Uterus (tissue), 4 donors: ENCODE measurements around the gene TBC1D3B. TPM values are rescaled to one million over a fixed set of nuclear protein-coding genes. Genes with fewer than 3 reads are reported as not detected.

Experiments
- DNase-seq, 2 donors: peaks; one replicate each; pipeline ENCODE4 v3.0.0-alpha.2; 2019 to 2020
- H3K27ac ChIP-seq, 2 donors: fragments of 200-600 bp; sonication (generic); 1 replicate in 1 of 2; 2 replicates in 1 of 2; pipeline ENCODE4 v1.5.1; 2016 to 2018
- H3K27me3 ChIP-seq, 2 donors: fragments of 200-600 bp; sonication (generic); one replicate each; pipeline ENCODE4 v1.5.1; 2018 to 2019; ENCODE audit warnings: control low read depth in 1 of 2
- H3K36me3 ChIP-seq, 2 donors: fragments of 200-600 bp; sonication (generic); one replicate each; pipeline ENCODE4 v1.5.1; 2019; ENCODE audit warnings: control low read depth in 1 of 2
- H3K4me1 ChIP-seq, 2 donors: fragments of 200-600 bp; sonication (generic); one replicate each; pipeline ENCODE4 v1.5.1; 2018 to 2019; ENCODE audit warnings: control low read depth in 1 of 2
- H3K4me3 ChIP-seq, 2 donors: fragments of 200-600 bp; sonication (generic); 1 replicate in 1 of 2; 2 replicates in 1 of 2; pipeline ENCODE4 v1.5.1; 2018 to 2019; ENCODE audit warnings: mild to moderate bottlenecking in 1 of 2
- H3K9me3 ChIP-seq, 2 donors: fragments of 200-600 bp; sonication (generic); one replicate each; pipeline ENCODE4 v1.5.1; 2019; ENCODE audit warnings: control low read depth in 1 of 2
- POLR2A ChIP-seq, 2 donors: fragments of 450-650 bp; IDR thresholded peaks; one replicate each; pipeline ENCODE4 v1.6.1; 2016; ENCODE audit warnings: antibody characterized with exemption in 2 of 2, mild to moderate bottlenecking in 1 of 2, moderate library complexity in 1 of 2
- intact Hi-C: fragments of 100-400 bp; cut with DNase I; formaldehyde crosslinking; loops from one replicate; pipeline ENCODE4 v1.15.1; 2023; ENCODE audit warnings: low total_unique reads
- total RNA-seq, 4 donors: library from RNA; depleted of rRNA in 3 of 4; stranded (reverse); fragments of >200 nt in 3 of 4; gene quantifications; one replicate each; pipeline versions ENCODE4 v1.1.0 to v1.2.4, GENCODE V29; 2014 to 2023
- TF ChIP-seq, protein P1 (sequence below), 4 experiments: fragments of 200-600 bp in 2 of 4; fragments of 450-650 bp in 2 of 4; sonication (generic) in 2 of 4; IDR thresholded peaks; one replicate each; pipeline ENCODE4 v1.5.1; 2016 to 2019; ENCODE audit warnings: antibody characterized with exemption in 4 of 4, mild to moderate bottlenecking in 2 of 4, moderate library complexity in 1 of 4
- donor health status: DM: yes; HTN: yes; CAD: no.

Gene TBC1D3B
- total RNA-seq, 4 donors from 2014 or later: 10.9 TPM; not detected in 3

DNA sequence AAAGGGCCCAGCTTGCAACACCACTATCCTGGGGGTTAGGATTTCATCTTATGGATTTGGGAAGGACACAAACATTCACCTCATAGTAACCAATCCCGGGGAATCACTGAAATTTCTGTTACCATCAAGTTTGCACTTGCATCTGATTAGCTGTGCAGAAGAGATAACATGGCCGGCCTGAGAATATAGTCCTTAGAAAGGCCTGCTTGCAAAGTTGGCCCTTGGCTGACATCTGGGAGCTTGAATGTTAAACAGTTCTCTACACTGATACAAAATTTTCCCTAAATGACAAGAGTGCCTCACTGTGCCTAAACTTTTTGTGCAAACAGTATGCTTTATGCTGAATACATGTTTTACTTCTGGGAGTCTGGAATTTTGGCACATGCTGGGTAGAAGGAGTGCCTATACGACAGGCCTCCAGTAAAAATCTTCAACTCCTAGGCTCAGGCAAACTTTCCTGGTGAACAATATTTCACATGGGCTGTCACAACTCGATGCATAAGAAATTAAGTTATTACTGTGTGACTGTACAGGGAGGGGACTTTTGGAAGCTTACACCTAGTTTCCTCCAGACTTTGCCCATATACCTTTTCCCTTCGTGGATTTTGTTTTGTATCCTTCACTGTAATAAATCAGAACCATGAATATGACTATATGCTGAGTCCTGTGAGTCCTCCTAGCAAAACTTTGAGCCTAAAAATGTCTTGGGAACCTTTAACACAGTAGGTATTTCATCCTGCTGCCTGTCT is 31.3 kb downstream of the TBC1D3B start:
- Histone ChIP-seq H3K4me1 (no peaks in the 10 kb centered on the region), H3K4me3 (no peak overlapping the region), H3K36me3 (no peaks in the 10 kb centered on the region), H3K9me3 (no peaks in the 10 kb centered on the region), H3K27ac (no peak overlapping the region), H3K27me3 (no peaks in the 10 kb centered on the region)
- TF ChIP-seq, protein P1, sequence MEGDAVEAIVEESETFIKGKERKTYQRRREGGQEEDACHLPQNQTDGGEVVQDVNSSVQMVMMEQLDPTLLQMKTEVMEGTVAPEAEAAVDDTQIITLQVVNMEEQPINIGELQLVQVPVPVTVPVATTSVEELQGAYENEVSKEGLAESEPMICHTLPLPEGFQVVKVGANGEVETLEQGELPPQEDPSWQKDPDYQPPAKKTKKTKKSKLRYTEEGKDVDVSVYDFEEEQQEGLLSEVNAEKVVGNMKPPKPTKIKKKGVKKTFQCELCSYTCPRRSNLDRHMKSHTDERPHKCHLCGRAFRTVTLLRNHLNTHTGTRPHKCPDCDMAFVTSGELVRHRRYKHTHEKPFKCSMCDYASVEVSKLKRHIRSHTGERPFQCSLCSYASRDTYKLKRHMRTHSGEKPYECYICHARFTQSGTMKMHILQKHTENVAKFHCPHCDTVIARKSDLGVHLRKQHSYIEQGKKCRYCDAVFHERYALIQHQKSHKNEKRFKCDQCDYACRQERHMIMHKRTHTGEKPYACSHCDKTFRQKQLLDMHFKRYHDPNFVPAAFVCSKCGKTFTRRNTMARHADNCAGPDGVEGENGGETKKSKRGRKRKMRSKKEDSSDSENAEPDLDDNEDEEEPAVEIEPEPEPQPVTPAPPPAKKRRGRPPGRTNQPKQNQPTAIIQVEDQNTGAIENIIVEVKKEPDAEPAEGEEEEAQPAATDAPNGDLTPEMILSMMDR (IDR thresholded peaks at IDR 0.05): no peak
- intact Hi-C loops: no loop called here
- no peak for DNase-seq

DNA sequence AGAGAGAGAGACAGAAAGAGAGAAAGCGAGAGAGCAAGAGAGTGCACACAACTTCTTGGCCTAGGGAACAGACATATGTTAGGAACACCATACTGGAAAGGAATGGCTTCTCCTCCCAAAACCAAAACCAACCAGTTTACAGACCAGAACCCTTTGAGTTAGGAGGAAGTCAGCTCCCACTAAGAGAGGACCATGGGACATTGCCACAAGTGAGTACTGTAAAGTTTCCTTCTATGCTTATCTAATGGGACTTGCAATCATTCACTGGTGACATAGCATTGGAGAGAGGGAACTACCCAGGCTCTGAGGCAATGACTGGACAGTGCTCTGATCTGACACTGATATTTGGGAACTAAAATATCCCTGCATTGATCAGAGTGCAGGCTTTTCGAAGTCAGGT is 32.4 kb downstream of the TBC1D3B start:
- DNase-seq: no peak
- Histone ChIP-seq H3K27ac (no peak overlapping the region), H3K36me3 (no peaks in the 10 kb centered on the region), H3K4me1 (no peaks in the 10 kb centered on the region), H3K4me3 (no peak overlapping the region), H3K27me3 (no peaks in the 10 kb centered on the region), H3K9me3 (no peaks in the 10 kb centered on the region)
- intact Hi-C loops: no loop called here
- TF ChIP-seq, protein P1 (IDR thresholded peaks at IDR 0.05): no peak
- no peak for TF ChIP-seq POLR2A (IDR thresholded peaks at IDR 0.05)

- DNase-seq: no peak
- H3K27ac ChIP-seq: no peak overlapping the region
- no peaks in the 10 kb centered on the region for H3K27me3 ChIP-seq
- H3K4me3 ChIP-seq: no peak overlapping the region
- TF ChIP-seq, protein P1 (IDR thresholded peaks at IDR 0.05): no peak
- no peak for TF ChIP-seq POLR2A (IDR thresholded peaks at IDR 0.05)
- intact Hi-C loops: no loop called here
- no peaks in the 10 kb centered on the region for H3K36me3 ChIP-seq
- H3K9me3 ChIP-seq: no peaks in the 10 kb centered on the region
- no peaks in the 10 kb centered on the region for H3K4me1 ChIP-seq
Observed at GRCh38 chr17:36142806-36143205, 33.6 kb downstream of the TBC1D3B start.

DNA sequence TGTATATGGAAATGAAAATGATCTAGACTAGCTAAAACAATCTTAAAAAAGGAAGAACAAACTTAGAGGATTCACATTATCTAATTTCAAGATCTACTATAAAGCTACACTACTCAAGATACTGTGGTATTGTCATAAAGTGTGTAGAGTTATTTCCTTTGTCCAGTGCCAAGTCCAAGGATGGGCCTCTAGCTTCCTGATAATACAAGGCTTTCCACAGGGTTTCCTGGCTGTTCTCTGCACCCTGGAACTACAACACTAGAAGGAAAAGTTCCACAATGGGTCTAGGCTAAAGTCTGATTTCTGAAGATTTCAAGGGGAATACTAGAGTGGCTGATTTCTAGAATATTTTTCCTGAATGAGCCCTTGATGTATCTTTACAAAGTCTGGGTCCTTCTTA is 34.2 kb downstream of the TBC1D3B start:
- TF ChIP-seq, protein P1 (IDR thresholded peaks at IDR 0.05): no peak
- TF ChIP-seq POLR2A (IDR thresholded peaks at IDR 0.05): no peak
- no peaks in the 10 kb centered on the region for H3K4me1 ChIP-seq
- no peak overlapping the region for H3K27ac ChIP-seq
- H3K36me3 ChIP-seq: no peaks in the 10 kb centered on the region
- intact Hi-C loops: no loop called here
- H3K4me3 ChIP-seq: no peak overlapping the region
- H3K27me3 ChIP-seq: no peaks in the 10 kb centered on the region
- no peaks in the 10 kb centered on the region for H3K9me3 ChIP-seq
- DNase-seq: no peak

DNA sequence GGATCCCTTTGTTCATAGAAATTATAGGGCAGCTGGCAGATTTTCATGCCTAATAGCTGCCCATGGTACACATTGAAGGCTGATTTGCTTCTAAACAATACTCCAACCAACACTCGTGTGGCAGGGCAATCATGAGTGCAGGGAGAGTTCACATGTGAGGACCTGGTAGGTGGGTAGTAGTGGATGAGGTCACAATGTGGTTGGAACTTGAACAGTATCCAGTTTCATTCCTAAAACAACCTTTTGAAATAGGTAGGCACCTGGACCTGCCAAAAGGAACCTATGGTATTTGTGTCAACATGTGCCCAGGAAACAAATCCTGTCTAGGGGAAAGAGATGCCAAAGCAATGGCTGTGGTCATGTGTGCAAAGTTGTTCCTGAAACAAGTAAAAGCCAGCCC is 40.0 kb downstream of the TBC1D3B start:
- H3K27ac ChIP-seq: no peak overlapping the region
- intact Hi-C loops: no loop called here
- H3K4me1 ChIP-seq: no peaks in the 10 kb centered on the region
- no peaks in the 10 kb centered on the region for H3K27me3 ChIP-seq
- no peak for DNase-seq
- H3K9me3 ChIP-seq: no peaks in the 10 kb centered on the region
- no peak overlapping the region for H3K4me3 ChIP-seq
- TF ChIP-seq, protein P1 (IDR thresholded peaks at IDR 0.05): no peak
- no peak for TF ChIP-seq POLR2A (IDR thresholded peaks at IDR 0.05)
- H3K36me3 ChIP-seq: no peaks in the 10 kb centered on the region
